Mucosa of gallbladder (tissue), 1 donor: Measurements from ENCODE around the gene CDO1. TPM values are rescaled to one million over a fixed set of nuclear protein-coding genes. Genes with fewer than 3 reads are reported as not detected.

ENCODE experiments used
- DNase-seq: peaks from one replicate; pipeline ENCODE4 v3.0.0-alpha.2; 2020; ENCODE audit warnings: low spot score
- total RNA-seq: library from RNA; stranded (reverse); gene quantifications from one replicate; pipeline ENCODE4 v1.2.1, GENCODE V29; 2021
- donor health status: DM: no; HTN: no; CAD: no.

The CDO1 gene
- total RNA-seq, result 10.8 TPM

DNA sequence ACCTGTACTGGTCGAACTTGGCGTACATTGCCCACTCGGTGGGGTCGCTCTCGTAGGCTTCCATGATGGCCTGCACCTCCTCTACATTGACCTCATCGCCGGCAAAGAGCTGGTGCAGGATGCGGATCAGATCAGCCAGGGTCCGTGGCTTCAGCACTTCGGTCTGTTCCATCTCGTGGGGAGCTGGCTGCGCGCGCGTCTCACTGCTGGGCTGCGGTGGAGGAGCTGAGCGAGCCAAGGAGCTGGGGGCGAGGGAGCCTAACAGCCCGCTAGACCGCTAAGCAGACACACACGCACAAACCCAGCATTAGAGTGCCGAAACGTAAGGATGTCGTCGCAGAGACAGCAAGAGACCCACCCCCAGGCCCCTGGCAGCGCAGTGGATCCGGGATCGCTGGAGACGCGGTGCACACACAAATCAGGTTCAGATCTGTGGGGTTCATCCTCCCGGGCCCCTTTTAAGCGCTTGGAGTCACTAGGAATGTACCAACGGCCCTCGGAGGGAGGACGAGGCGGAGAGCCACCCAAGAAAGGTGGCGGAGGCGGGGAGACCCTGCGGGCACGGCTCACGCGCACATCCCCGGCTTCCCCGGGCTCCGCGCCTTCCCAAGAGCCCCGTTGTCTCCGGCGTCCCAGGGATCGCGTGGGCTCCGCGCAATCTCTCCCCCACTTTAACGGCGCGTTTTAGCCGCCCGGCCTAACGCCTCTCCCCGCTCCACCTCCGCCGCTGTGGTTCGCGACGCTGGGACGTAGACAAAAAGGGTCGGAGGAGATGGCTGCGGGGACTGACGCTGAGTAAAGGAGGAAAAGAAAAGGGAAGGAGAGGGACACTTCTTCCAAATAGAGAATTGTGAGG lies at the start of gene CDO1:
Gene CDO1, minus strand, starts transcription at position 434 of the 856 bp plus-strand sequence. Its CDS starts 262 bp downstream, at position 172.
- DNase-seq, result peak; percentile 30

- no peak for DNase-seq
These were observed 42.9 kb upstream of the CDO1 start for GRCh38 chr5:115859378-115859777.

DNA sequence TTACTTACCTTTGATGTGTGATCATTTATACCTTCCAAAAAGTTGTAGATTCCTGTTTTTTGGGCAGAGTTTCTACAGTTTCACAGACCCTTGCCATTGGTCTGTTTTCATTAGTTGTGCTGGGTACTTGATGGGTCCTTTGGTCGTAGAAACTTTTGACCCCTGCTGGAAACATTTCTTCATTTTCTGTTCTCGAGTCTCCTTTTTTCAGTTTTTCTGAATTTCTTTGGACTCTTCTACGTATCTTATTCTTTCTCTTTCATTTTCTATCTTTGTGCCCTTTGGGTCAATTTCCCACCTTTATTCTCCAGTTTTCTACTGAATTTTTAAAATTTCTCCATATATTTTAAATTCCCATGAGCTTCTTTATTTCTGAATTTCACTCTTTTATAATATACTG lies 41.9 kb upstream of the CDO1 start:
- DNase-seq, result no peak

DNA sequence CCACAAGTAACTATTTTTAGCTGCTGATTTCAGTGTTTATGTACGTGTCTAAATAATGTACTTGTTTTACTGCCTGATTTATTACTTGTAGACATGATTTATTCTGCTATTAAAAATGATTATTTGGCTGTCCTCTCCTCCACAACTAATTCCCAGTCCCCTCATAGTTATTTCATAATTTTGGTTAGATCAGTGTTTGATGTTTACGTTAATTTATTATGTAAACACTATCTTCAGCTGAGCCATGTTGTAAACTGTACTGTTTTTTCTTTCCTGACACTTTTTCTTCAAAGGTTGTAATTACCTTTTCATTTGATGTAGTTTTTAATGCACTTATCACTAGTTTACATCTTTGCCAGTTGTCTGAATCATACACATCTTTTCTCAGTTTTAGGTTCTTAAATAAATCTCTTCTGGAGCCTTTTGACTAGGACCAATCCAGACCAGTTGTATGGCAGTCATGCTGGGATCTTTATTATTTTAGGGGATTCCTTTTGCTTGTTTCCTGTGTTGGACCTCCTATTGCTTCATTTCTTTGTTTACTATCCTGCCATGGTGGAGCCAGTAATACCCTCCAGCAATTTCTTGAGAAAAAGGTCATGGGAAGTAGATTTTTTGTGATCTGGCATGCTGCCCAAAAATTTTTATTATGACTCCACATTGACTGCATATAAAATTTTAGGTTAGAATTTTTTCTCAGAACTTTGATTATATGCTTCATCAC lies 41.3 kb upstream of the CDO1 start:
- no peak for DNase-seq

- no peak for DNase-seq
These were observed 40.6 kb upstream of the CDO1 start for GRCh38 chr5:115857057-115857479.

GRCh38 chr5:115855959-115856358 lies 39.5 kb upstream of the CDO1 start:
- DNase-seq, result no peak

DNA sequence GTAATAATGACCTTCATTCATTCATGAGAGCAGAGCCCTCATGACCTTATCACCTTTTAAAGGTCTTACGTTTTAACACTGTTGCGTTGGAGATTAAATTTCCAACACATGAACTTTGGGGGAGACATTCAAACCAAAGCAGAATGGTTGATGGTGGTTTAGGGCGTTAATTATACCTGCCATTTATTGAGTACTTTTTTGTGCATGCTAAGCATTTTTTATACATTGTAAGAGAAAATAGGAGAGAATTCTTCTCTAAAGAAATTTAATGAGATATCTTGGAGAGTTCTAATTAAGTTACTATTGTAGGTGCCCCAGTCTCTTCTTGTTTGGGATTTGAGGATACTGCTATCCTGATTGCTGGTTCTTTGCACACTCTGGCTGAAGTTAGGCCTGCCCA lies 37.7 kb upstream of the CDO1 start:
- DNase-seq, result no peak

GRCh38 chr5:115850744-115851416 lies 34.4 kb upstream of the CDO1 start:
- DNase-seq, result no peak

DNA sequence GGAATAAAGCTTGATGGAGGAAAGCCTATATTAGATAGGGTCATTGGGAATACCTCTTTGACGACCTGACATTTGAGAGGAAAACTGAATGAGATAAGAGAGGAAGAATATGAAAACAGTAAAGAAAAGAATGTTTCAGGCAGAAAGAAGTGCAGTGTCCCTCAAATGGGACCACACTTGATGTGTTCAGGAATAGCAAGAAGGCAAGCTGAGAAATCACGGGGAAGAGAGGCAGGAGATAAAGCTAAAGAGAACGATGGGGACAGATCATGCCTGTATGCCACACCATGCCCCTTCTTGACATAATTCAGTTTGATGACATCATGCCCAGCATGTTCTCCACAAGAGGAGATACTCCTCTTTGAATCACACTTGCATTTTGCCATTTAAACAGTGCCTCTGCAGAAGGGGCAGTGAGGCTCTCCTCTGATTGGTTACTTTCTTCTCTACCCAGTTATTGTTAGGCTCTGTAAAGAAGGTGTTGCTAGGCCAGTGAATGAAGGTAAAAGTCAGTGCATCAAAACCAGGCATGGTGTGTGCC lies 32.9 kb upstream of the CDO1 start:
- no peak for DNase-seq

DNA sequence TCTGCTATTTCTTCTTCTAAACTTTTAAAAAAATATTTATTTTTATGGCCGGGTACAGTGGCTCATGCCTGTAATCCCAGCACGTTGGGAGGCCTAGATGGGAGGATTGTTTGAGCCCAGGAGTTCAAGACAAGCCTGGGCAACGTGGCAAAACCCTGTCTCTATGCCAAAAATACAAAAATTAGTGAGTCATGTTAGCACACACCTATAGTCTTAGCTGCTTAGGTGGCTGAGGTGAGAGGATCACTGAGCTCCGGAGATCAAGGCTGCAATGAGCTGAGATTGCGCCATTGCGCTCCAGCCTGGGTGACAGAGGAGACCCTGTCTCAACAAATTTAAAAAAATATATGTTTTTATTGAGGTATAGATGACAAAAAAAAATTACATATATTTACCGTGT lies 30.8 kb upstream of the CDO1 start:
- no peak for DNase-seq

DNA sequence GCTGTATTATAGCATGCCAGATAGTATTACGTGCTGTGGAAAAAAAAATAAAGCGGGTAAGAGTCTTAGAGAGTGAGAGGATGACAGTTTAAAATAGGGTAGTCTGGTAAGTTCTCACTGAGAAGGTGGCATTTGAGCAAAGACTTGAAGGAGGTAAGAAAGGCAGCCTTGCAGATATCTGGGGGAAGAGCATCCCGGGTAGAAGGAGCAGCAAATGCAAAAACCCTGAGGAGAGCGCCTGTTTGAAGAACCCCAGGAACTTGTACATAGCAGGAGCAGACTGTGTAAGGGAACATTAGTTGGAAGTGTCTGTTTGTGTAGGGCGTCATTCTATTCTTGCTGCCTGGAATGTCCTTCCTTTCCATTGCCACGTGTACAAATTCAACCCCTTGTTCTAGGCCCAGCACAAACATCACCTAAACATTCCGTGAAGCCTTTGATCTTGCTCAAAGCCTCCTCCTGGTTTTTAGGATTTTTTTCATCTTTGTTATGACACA lies 27.9 kb upstream of the CDO1 start:
- DNase-seq, result no peak

GRCh38 chr5:115843444-115844130 lies 27.1 kb upstream of the CDO1 start:
- no peak for DNase-seq

DNA sequence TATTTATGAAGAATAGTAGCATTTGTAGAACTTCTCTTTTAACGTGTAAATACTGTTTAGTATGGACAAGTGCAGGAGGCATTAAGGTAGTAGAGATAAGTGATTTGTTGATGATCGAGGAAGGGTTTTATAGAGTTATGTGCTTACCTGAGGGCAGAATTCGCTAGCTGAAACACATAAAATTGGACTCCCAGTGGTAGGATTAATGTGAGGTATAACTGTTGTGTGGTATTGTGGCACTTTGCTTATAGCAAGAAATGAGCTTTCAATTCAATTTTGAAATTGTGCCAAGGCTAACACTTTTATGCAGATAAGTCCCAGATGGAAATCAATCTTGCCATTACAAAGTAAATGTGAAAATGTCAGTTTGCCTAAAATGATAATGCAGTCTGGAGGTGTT lies 26.5 kb upstream of the CDO1 start:
- DNase-seq, result no peak

DNA sequence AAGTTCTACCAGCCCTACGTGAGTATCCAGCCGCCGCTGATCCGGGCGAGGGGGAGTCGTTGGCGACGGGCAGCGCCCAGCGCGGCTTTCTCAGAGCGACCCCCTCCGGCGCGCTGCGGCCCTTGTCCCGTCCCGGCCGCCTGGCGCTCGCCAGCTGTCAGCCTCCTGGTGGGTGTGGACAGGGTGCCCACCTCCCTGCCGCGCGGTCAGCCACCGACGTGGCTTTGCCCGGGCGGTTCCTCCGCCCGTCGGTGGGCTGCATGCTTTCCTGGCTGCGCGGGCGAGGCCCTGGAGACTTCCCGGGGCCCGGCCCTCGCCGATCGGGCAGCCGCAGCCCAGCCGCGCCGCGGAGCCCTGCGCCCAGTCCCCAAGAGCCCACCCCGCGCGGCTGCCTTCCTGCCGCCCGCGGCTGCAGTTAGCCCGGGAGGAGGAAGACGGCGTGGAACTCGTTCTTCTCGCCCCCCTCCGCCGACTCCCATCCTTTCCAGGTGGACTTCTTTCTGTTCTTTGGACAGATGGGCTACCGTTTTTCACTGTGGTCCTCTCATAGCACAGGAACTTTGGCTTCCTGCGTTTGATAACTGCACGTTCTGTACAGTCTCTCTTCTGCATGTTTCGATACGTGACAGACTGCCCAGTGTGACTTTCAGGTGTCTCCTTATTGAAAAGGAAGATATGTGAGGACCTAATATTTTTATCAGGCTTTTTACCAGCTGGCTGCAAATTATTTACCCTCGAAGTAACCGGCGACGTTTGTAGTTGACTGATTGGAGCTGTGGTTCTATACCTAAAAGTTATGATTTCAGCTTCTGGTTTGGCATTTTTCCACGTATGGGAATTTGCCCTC lies 25.9 kb upstream of the CDO1 start:
- peak; percentile 16 for DNase-seq

DNA sequence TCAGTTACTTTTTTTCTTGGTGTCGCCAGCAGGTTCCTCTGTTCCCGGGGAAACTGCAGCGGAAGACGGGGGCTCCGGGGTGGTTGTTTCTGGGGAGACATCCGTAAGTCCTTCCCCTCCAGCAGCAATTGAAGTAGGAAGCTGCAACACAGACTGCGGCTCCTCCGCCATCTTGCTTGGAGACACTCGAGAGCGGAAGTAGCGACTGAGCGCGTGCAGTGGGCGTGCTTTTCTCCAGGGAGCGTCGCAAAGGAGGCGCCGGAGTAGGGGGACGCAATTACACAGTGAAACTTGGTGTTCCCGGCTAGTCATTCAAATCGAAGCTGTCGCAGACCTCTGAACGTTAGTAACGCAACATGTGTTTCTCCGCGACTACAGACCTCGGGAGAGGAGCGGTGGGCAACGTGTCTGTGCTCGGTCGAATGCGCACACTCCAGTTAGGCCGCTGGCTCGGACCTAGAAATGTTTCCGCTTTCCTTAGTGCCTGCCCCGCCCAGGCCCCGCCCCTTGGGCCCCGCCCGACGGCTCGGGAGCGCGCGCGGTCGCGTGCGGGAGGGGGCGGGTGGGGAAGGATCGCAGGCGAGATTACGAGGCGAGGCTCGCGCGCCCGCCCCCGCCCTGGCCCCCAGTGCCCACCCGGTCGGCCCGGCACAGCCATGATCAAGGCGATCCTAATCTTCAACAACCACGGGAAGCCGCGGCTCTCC lies 25.1 kb upstream of the CDO1 start, which contains the start of the genes AP3S1 and ATG12:
Gene AP3S1, plus strand, starts transcription at position 554 of the 707 bp plus-strand sequence. Its CDS starts 103 bp downstream, at position 657.
Gene ATG12, minus strand, starts transcription at position 184 of the 707 bp plus-strand sequence. Its CDS starts 13 bp downstream, at position 171.
- peak; percentile 92 for DNase-seq

DNA sequence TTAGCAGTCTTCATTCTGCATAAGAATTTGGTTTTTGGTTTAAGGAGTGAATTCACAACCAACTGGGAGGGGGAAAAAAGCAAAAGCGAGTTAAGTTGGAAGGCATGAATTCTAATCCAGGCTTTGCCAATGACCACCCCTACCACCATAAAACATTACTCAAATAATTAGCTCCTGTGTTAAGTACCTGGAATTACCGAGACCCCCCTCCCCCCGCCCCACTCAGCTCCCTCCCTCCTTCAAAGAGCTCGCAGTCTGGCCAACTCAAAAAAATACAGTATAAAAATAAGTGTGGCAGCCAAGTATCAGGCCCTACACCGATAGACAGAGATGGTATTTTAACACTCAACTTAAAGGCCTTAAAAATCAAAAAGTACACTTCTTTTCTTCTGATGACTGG lies 24.4 kb upstream of the CDO1 start:
- DNase-seq, result no peak

DNA sequence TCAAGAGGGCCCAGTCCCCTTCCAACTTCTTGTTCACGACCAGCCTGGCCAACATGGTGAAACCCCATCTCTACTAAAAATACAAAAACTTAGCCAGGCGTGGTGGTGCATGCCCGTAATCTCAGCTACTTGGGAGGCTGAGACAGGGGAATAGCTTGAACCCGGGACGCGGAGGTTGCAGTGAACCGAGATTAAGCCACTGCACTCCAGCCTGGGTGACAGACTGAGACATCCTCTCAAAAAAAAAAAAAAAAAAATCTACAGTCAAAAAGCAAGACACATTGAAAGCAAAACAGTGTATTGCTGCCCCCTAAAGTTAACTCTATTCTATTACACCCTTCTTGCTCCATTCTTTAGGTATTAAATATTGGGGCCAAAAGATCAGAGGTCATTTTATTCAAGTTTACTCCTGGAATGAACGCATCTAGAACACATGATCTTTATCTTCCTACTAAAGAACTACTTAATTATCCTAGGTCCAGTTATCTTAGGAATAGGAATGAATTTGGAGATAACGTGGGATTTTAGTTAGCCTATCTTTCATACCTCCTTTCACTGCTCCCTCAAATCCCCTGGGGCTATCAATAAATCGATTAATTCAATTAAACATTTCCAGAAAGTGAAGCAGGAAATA lies 22.5 kb upstream of the CDO1 start:
- DNase-seq, result no peak

GRCh38 chr5:115835481-115835880 lies 19.0 kb upstream of the CDO1 start:
- no peak for DNase-seq

DNA sequence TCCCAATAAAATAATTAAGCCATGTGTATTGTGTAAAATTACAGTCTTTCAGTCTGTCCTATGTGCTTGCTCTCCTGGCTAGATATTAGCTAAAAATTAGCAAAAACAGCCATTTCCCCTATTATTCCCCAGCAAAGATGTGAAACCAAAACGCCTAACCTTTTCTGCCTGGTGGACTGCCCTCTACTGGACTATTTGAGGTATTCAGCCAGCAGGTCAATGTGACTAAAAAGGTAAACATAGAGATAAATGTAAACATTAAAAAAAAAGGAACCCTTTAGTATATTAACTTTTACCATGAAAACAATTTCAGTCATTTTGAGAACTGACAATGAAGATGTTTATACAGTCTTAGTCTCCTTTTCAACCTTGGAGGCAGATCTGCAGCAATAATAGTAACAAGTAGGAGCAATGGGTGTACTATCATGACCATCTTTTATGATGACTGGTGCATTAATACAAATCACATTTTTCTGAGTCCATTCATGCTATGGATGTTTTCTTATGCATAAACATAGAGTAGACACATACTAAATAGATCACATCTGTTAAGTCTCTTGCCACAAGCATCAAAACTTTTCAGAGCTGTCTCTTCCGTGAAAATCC lies 14.8 kb upstream of the CDO1 start:
- peak; percentile 23 for DNase-seq
